ENCODE data around the gene PRKN.

GRCh38 chr6:161843066-161843465, 884.5 kb downstream of the PRKN start:
- no peak for TF ChIP-seq CTCF (conservative IDR thresholded peaks at IDR 0.05)
- no peak for TF ChIP-seq ZFX (IDR thresholded peaks at IDR 0.05)

Measured in C4-2B (cell line).